Measurements from ENCODE around the gene SLC38A10.

SLC38A10 gene

DNA sequence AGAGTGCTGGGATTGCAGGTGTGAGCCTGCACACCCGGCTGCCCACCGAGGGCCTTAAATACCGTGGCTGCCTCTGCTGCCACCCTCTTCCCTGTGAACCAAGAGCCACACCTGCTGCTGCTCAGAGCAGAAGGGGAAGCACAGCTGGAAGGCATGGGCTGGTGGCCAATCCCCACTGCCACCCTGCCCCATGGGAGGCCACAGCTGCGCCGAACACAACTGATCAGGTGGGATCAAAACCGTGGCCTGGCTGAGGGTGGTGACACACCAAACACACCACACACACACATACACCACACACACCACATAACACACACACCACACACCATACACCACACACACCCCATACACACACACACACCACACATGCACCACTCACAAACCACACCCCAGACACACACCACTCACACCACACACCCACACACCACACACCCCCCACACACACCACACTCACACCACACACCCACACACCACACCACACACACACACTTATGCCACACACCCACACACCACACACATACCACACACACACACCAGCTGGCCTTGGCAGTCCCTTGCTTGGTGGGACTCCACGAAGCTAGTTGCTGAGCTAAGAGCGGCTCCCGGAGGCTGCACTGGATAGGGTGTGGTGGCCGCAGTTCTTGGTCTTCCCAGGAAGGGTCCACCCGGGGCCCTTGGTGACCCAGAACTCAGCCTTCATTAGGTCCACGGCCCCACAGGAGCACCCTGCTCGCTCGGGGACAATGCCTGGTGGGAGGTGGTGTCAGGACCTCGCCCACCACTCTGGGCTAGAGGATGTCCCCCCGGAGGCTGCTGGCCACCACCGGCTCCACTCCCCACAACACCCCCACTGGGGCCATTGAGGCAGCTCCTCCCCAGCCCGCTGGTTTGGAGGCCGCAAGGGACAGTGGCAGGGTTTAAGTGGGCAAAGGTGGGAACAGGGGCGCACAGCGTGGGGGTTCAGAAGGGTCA lies 87.2 kb downstream of the SLC38A10 start:
- CTCF ChIA-PET = no interaction called here
- POLR2A ChIA-PET = no interaction called here
- no peak for DNase-seq (ENCODE audit: extremely low spot score)
- TF ChIP-seq, protein P1, sequence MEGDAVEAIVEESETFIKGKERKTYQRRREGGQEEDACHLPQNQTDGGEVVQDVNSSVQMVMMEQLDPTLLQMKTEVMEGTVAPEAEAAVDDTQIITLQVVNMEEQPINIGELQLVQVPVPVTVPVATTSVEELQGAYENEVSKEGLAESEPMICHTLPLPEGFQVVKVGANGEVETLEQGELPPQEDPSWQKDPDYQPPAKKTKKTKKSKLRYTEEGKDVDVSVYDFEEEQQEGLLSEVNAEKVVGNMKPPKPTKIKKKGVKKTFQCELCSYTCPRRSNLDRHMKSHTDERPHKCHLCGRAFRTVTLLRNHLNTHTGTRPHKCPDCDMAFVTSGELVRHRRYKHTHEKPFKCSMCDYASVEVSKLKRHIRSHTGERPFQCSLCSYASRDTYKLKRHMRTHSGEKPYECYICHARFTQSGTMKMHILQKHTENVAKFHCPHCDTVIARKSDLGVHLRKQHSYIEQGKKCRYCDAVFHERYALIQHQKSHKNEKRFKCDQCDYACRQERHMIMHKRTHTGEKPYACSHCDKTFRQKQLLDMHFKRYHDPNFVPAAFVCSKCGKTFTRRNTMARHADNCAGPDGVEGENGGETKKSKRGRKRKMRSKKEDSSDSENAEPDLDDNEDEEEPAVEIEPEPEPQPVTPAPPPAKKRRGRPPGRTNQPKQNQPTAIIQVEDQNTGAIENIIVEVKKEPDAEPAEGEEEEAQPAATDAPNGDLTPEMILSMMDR (IDR thresholded peaks at IDR 0.05; ENCODE audit: control extremely low read depth, extremely low read depth, low read depth, missing control alignments) = no peak

DNA sequence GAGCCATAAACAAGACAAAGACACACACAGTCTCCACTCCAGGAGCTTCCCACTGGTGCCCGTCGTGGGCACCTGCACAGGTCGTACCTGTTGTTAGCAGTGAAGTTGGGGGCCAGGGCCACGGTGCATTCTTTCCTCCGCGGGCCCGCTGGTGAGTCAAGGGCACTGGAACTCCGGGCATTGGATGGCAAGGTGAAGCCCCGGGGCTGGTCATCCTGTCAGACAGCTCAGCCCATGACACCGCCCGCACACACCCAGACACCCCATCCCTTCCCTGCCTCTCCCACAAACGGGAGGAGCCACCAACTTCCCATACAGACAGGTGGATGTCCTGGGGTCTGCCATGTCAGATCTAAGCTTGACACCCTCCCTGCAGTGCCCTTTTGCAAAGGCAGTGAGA lies 88.5 kb downstream of the SLC38A10 start:
- no peak for DNase-seq (ENCODE audit: extremely low spot score)
- CTCF ChIA-PET = no interaction called here
- POLR2A ChIA-PET = no interaction called here
- TF ChIP-seq, protein P1 (IDR thresholded peaks at IDR 0.05; ENCODE audit: control extremely low read depth, extremely low read depth, low read depth, missing control alignments) = no peak

DNA sequence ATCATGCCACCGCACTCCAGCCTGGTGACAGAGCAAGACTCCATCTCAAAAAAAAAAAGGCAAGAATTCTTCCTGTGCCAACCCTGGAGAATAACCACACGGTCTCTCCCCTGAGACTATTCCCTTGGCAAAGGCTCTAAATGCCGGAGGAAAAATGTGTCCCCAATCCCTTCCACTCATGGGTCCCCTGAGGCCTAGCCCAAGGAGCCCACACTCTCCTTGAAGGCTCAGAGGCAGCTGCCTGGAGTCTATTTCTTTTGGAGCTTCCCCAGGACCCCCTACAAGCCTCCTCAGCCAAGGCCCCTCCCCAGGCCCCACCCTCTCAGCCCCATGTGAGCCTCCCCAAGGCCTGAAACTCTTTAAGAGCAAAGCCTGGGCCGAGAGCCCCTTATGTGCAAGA lies 88.9 kb downstream of the SLC38A10 start:
- ChIA-PET POLR2A (no interaction called here), CTCF (no interaction called here)
- TF ChIP-seq, protein P1 (IDR thresholded peaks at IDR 0.05; ENCODE audit: control extremely low read depth, extremely low read depth, low read depth, missing control alignments) = no peak
- no peak for DNase-seq (ENCODE audit: extremely low spot score)

DNA sequence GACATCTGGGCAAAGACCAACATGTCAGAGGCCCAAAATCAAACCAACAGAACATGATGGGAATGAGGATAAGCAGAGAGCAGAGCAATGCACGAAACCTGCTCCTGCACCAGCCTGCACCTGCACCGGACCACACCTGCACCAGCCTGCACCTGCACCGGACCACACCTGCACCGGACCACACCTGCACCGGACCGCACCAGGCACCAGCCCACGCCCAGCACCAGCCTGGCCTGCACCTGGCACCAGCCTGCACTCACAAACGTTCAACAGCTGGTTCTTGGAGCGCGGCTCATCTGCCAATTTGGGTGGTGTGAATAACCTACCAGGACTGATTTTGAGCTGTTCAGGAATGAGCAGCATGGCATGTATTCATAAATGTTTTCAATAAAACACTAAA lies 90.5 kb downstream of the SLC38A10 start:
- TF ChIP-seq, protein P1 (IDR thresholded peaks at IDR 0.05; ENCODE audit: control extremely low read depth, extremely low read depth, low read depth, missing control alignments) = no peak
- ChIA-PET CTCF (interaction anchor here (1.0 kb wide), 1 partner anchor 62 kb away, joined by 3 read pairs; no protein-coding TSS in a partner anchor), POLR2A (no interaction called here)
- no peak for DNase-seq (ENCODE audit: extremely low spot score)

DNA sequence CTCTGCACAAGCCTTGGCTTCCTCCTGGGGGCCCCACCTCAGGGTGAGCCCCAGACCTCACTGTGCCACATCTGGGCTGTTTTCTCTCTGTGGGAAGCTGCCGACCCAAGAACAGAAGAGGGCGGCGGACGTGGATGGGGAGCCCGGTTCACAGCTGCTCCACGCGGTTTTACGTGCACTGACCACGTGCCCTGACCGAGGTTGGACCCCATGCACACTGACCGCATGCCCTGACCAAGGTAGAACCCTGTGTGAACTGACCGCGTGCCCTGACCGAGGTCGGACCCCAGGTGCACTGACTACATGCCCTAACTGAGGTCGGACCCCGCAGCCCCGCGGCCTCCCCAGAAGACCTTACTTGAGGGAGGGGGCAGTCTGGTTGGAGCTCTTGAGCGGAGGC lies 92.0 kb downstream of the SLC38A10 start:
- no peak for DNase-seq (ENCODE audit: extremely low spot score)
- ChIA-PET CTCF (no interaction called here), POLR2A (no interaction called here)
- TF ChIP-seq, protein P1 (IDR thresholded peaks at IDR 0.05; ENCODE audit: control extremely low read depth, extremely low read depth, low read depth, missing control alignments) = no peak

DNA sequence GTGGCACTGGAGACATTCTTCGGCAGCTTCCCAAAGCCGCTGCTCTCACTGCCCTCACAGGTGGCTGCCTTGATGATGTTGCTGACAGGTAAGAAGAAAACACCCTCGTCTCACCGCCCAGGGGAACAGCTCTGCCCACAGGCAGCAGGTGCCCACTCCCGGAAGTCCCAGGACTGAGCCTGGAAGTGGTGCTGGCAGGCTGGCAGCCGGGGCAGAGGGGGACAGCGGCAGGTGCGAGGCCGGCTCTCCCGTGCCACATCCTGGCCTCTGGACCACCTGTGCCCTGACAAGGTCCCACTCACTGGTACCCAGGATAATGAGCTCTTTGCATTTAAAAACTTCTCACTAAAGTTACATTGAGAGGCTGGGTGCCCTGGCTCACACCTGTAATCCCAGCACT lies 92.8 kb downstream of the SLC38A10 start:
- no peak for DNase-seq (ENCODE audit: extremely low spot score)
- TF ChIP-seq, protein P1 (IDR thresholded peaks at IDR 0.05; ENCODE audit: control extremely low read depth, extremely low read depth, low read depth, missing control alignments) = no peak
- ChIA-PET POLR2A (no interaction called here), CTCF (no interaction called here)
